WTC11 (cell line): Measurements from ENCODE around the gene MMAB.

Source experiments
- AFF4 ChIP-seq: sonication (generic); formaldehyde crosslinking; IDR thresholded peaks from 2 replicates; pipeline ENCODE4 v1.8.1; 2023; ENCODE audit warnings: mild to moderate bottlenecking, missing genetic modification reagents, borderline replicate concordance
- ATF2 ChIP-seq: sonication (generic); formaldehyde crosslinking; IDR thresholded peaks from 2 replicates; pipeline ENCODE4 v1.8.1; 2022; ENCODE audit warnings: low read depth, missing genetic modification reagents, borderline replicate concordance
- ATF3 ChIP-seq: sonication (generic); formaldehyde crosslinking; conservative IDR thresholded peaks from 2 replicates; pipeline ENCODE4 v1.8.1; 2022; ENCODE audit warnings: mild to moderate bottlenecking, missing genetic modification reagents
- CREB1 ChIP-seq: sonication (generic); formaldehyde crosslinking; IDR thresholded peaks from 2 replicates; pipeline ENCODE4 v1.8.0; 2023; ENCODE audit warnings: mild to moderate bottlenecking, missing genetic modification reagents
- CTCF ChIP-seq: fragments of 200-600 bp; IDR thresholded peaks from 2 replicates; pipeline ENCODE4 v1.8.0; 2022; ENCODE audit warnings: antibody characterized with exemption
- ESRRA ChIP-seq: sonication (generic); formaldehyde crosslinking; IDR thresholded peaks from 2 replicates; pipeline ENCODE4 v1.8.1; 2022; ENCODE audit warnings: mild to moderate bottlenecking, missing genetic modification reagents, borderline replicate concordance
- MXD4 ChIP-seq: fragments of 250-450 bp; sonication (Bioruptor Pico); IDR thresholded peaks from 2 replicates; pipeline ENCODE4 v1.8.0; 2021; ENCODE audit warnings: mild to moderate bottlenecking, moderate library complexity, borderline replicate concordance
- RORB ChIP-seq: fragments of 250-450 bp; sonication (Bioruptor Pico); IDR thresholded peaks from 2 replicates; pipeline ENCODE4 v1.9.0; 2021; ENCODE audit warnings: mild to moderate bottlenecking
- SMAD3 ChIP-seq: sonication (generic); formaldehyde crosslinking; IDR thresholded peaks from 2 replicates; pipeline ENCODE4 v1.8.0; 2022; ENCODE audit warnings: missing genetic modification reagents, mild to moderate bottlenecking, borderline replicate concordance
- SP1 ChIP-seq: sonication (generic); formaldehyde crosslinking; conservative IDR thresholded peaks from 2 replicates; pipeline ENCODE4 v1.8.1; 2022; ENCODE audit warnings: missing genetic modification reagents
- TEAD1 ChIP-seq: sonication (generic); formaldehyde crosslinking; IDR thresholded peaks from 2 replicates; pipeline ENCODE4 v1.8.0; 2022; ENCODE audit warnings: mild to moderate bottlenecking, missing genetic modification reagents
- USF1 ChIP-seq: sonication (generic); formaldehyde crosslinking; IDR thresholded peaks from 2 replicates; pipeline ENCODE4 v1.8.0; 2022; ENCODE audit warnings: mild to moderate bottlenecking, missing genetic modification reagents
- ZBTB21 ChIP-seq: sonication (generic); formaldehyde crosslinking; IDR thresholded peaks from 2 replicates; pipeline ENCODE4 v1.8.1; 2023; ENCODE audit warnings: mild to moderate bottlenecking, missing genetic modification reagents, borderline replicate concordance

- TF ChIP-seq CTCF (no peak), SMAD3 (CRISPR knock-in tag) (no peak), USF1 (no peak), CREB1 (no peak), AFF4 (no peak), TEAD1 (CRISPR knock-in tag) (no peak), ATF2 (CRISPR knock-in tag) (no peak), RORB (CRISPR knock-in tag) (no peak), MXD4 (CRISPR knock-in tag) (no peak), ESRRA (no peak), SP1 (CRISPR knock-in tag) (no peak), ATF3 (CRISPR knock-in tag) (no peak), ZBTB21 (CRISPR knock-in tag) (no peak)
Measured at GRCh38 chr12:109615556-109616229, 42.4 kb upstream of the MMAB start.
